D341Med (cell line): Measurements from ENCODE around the gene CHD9NB.
A peak's percentile ranks its signal among the peaks of the same experiment; 100 is the strongest.
"Not testable (repeated sequence)": the region's sequence is repeated elsewhere in the genome, so short reads cannot be mapped to it uniquely, and the experiment has no call there.

ENCODE experiments used
- DNase-seq: peaks from one replicate; pipeline ENCODE4 v3.0.0; 2012; ENCODE audit warnings: low spot score

Gene CHD9NB

DNA sequence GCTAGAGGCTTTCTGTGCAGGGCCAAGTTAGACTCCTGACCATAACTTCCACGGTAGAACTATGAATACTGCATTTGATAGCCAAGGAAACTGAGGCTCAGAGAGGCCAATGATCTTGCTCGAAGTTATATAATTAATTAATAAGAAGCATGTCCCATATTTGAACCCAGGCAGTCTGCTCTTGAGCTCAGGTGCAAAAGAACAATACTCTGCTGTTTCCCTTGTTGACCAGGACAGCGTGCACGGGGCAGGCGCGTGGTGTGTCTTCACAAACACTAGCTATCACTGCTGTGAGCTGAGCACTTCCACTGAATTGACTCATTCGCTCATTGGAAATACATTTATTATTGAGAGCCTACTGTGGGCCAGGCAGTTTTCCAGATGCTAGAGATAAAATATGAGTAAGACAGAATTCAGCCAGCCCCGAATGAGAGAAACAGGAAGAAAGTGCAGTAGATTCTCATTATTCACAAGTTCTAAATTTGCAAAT lies 3.7 kb upstream of the CHD9NB start:
- no peak for DNase-seq

- no peak for DNase-seq
These were observed 3.1 kb upstream of the CHD9NB start for GRCh38 chr16:53055541-53056391.

- peak; percentile 95 for DNase-seq
These were observed 2.2 kb upstream of the CHD9NB start, which contains the start of gene CHD9 for GRCh38 chr16:53054670-53055485. Gene CHD9 (plus strand): TSS chr16:53054991. CDS start chr16:53156090, 101,099 bp downstream.

- peak; percentile 42 for DNase-seq
These were observed 1.4 kb upstream of the CHD9NB start for GRCh38 chr16:53053967-53054669.

DNA sequence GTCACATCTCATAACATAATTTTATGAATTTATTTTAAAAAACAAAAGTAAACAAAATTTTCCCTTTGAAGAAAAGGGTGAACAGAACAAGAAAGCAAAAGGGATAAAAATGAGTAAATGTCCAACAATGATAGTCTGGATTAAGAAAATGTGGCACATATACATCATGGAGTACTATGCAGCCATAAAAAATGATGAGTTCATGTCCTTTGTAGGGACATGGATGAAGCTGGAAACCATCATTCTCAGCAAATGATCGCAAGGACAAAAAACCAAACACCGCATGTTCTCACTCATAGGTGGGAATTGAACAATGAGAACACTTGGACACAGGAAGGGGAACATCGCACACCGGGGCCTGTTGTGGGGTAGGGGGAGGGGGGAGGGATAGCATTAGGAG lies 1.4 kb downstream of the CHD9NB start:
- not testable (repeated sequence) for DNase-seq

- DNase-seq = no peak
These were observed 4.4 kb downstream of the CHD9NB start for GRCh38 chr16:53048139-53048915.

GRCh38 chr16:53047515-53047914 lies 5.2 kb downstream of the CHD9NB start:
- DNase-seq = not testable (repeated sequence)

DNA sequence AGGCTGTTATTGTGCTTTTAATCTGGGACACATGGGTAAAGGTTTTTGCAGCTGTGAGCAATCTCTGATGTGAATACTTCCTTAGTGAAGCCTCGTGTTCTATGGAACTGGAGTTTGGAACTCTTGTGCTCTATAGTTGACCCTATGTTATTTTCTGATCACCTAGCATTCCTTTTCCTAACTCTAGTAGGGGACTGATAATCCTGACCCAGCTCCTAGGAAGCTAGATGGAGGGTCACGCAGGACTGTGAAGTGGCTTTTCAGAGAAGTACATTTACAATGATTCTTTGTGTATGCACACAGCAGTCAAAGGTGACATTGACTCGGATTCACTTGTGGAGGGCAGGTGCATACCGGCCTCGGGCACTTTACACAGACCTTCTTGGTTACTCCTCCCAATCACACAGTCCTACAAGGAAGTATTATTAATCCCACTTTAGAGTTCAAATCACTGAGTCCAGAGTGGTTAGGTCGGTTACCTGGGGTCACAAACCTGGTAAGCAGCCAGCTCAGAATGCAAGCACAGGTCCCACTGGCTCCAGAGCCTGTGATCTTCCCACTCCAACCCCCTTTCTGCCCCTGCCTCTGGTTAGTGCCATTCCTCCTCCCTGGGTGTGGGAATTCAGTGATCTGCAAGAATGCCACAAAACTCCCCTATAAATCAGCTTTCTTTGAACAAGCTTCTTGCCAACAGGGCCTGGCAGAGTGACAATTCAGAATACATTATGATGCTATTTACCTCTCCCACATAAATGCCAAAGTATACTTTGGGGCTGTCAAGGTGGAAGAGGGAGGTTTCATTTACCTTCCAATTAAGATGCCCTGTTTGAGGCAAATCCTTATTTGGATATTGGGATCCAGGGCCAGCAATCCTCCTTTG lies 7.1 kb downstream of the CHD9NB start:
- no peak for DNase-seq

- no peak for DNase-seq
These were observed 8.6 kb downstream of the CHD9NB start for GRCh38 chr16:53043986-53044601.

DNA sequence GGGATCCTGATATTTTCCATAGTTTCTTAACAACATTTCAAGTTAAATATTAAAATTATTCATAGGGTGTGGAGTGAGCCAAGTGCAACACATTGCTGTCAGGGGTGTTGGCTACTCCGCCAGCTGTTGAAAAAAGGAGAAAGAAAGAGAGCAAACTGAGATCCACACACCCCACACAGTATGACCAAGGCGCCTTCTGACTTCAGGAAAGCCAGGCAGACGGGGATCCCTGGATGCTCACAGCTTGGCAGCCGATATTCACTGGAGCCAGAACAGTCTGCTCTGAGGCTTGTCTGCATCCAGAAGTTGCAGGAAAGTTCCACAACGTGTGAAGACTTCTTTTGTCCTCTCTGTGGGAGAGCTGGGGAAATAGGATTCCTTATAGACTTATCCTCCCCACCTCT lies 9.3 kb downstream of the CHD9NB start:
- no peak for DNase-seq

DNA sequence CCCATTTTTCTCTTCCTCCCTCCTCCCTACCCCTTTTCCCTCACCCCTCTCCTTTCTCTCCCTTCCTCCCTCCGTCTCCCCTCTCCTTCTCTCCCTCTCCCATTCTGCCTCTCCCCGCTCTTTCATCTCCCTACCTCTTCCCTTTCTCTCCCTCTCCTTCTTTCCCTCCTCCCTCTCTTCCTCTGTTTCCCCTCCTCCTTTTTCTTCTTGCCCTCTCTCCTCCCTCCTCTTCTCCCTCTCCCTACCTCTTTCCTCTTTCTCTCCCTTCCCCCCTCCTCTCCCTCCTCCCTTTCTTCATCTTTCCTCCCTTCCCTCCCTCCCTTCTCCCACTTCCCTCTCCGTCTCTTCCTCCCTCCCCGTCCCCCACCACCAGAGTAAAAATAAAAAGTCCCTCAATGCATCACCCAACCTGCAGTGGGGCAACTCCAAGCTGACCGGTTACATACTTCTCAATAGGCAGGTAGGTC lies 10.4 kb downstream of the CHD9NB start:
- no peak for DNase-seq

GRCh38 chr16:53041320-53042051 lies 11.2 kb downstream of the CHD9NB start:
- peak; percentile 43 for DNase-seq

GRCh38 chr16:53040788-53041187 lies 11.9 kb downstream of the CHD9NB start:
- DNase-seq = no peak

DNA sequence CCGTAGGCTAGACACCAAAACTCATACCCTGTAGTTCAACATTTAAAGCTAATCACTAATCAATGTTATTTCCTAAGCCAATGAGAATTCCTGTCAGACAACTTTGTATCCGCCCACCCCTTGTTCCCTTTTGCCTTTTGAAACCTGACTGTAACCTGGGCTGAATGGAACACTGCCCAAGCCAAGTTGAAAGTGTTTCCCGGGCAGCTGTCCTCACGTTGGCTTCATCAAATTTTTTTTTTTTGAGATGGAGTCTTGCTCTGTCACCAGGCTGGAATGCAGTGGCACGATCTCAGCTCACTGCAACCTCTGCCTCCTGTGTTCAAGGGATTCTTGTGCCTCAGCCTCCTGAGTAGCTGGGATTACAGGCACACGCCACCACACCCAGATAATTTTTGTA lies 16.0 kb downstream of the CHD9NB start:
- not testable (repeated sequence) for DNase-seq

DNA sequence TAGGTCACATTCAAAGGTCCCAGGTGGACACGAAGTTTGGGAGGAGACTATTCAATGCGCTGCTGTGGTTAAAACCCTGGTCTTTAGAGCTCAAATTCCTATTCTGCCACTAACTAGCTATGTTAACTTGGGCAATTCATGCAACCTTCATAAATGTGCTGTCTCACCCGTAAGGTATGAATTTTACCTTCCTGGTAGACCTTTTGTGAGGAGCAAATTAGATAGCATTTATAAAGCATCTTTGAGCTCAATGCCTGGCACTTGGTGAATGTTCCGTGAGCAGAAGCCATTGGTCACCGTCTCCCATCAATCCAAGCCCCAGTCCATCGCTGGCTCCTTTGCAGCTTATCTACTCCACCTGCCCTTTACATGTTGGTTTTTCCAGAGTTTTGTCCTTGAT lies 16.6 kb downstream of the CHD9NB start:
- no peak for DNase-seq

DNA sequence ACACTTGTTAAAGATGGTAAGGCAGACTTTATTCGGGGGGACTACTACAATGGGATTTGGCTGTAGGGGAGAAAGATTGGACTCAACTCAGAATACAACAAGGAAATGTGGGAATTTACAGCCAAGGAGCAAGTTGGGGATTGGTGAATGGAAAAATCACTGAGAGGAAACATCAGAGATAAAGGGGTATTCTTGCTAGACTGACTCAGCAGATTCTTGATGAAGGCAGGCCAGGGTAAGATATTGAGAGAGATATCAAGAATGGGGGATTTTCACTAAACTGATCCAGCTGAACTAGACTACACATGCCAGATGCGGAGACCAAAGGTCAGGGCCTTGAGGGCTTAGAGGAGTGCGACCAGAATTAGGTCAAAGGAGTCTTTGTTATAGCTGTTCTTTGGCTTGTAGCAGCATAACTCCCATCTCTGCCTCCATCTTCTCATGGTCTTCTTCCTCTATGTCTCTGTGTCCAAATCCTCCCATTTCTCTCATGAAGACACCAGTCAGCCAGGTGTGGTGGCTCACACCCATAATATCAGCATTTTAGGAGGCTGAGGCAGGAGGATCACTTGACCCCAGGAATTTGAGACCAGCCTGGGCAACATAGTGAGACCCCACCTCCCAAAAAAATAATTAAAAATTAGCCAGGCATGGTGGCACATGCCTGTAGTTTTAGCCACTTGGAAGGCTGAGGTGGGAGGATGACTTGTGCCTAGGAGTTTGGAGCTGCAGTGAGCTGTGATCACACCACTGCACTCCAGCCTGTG lies 17.3 kb downstream of the CHD9NB start:
- DNase-seq = no peak

GRCh38 chr16:53034306-53034705 lies 18.4 kb downstream of the CHD9NB start:
- DNase-seq = no peak

DNA sequence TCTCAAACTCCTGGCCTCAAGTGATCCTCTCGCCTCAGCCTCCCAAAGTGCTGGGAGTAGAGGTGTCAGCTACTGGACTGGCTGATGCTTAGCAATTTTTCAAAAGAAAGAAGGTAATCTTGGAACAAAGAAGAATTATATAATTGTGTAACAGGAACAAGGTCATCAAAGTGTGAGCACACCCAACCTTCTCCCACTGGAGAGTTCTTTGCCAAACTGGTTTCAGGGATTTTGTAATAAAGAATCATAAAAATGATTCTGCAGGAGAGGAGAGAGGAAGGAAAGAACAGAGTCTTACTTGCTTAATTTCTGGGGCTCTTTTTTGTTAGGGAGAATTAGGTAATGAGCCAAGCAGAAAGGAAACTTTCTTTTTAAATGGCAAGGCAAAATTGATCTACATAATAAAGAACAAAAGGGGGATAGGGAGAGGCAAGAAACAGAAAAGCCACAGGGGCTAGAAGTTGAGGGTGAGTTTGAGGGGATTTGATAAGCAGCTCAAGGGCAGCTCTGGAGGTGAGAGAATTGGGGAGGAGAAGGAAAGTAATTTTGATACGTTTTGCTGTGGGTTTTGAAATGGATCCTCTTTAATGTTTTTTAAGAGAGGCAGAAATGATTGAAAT lies 21.3 kb downstream of the CHD9NB start:
- no peak for DNase-seq
